GM12801 (cell line): ENCODE data around the gene CMTM5.

ENCODE experiments used
- CTCF ChIP-seq: IDR thresholded peaks from one replicate; pipeline ENCODE4 v1.5.1; 2011; ENCODE audit warnings: control low read depth; ENCODE audit not compliant: insufficient read length; ENCODE audit errors: extremely low read depth

Gene CMTM5

GRCh38 chr14:23409475-23409874 is 32.6 kb downstream of the CMTM5 start:
- no peak for TF ChIP-seq CTCF

- no peak for TF ChIP-seq CTCF
Observed at GRCh38 chr14:23409966-23410635, 33.3 kb downstream of the CMTM5 start.

DNA sequence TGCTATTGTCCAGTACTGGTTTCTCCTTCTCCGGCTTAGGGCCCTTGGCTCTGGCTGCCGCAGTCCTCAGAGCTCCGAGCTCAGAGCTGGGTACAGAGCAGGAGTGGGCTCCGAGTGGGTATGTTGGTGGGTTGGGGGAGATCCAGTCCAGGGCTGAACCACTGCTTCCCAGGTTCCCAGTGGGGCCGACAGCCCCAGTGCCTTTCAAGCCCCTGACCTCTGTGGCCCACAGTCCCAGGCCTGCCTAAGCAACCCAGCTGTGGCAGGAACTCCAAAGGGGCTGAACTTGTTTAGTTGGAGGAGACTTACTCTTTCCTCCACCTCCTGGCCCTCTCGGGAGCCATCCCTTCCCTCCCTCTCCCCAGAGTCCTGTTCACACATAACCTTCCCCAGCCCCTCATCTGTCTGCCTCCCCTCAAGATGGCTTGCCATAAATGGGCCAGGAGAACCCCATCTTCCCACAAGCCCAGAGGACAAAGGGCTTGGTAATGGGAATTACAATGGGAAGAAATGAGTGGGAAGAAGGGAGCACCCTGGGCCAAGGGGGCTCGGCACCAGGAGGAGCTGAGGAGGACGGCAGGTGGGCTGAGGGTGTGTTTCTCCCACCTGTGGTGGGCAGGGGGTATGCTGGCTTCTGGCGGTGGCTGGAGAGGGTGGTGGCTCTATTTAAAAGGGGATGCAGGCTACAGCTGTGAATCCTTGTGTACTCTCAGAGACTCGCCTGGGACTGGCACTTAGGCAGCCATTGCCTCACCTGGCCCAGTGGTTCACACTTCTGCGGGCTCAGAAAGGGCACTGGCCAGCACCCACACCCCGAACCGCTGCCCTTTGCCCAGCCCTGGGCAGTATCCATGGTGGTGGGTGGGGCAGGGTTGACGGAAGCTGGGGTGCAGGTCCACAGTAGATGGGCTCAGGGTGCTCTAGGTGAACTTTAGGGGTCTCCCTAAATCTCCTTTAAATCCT is 35.0 kb downstream of the CMTM5 start:
- TF ChIP-seq CTCF: no peak

DNA sequence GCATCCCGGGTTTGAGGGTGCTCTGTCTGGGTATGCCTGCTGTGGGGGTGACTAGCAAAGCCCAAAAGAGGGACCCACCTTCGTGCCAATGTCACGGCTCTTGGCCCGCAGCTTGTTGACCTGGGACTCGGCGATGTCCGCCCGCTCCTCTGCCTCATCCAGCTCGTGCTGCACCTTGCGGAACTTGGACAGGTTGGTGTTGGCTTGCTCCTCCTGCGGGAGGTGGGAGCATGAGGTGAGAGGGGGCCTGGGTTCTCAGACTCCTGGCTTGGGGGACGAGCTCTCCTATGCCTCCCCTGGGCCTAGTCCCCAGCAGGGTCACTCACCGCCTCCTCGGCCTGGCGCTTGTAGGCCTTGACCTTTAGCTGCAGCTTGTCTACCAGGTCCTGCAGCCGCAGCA is 36.8 kb downstream of the CMTM5 start:
- no peak for TF ChIP-seq CTCF

GRCh38 chr14:23414254-23414653 is 37.4 kb downstream of the CMTM5 start:
- no peak for TF ChIP-seq CTCF

DNA sequence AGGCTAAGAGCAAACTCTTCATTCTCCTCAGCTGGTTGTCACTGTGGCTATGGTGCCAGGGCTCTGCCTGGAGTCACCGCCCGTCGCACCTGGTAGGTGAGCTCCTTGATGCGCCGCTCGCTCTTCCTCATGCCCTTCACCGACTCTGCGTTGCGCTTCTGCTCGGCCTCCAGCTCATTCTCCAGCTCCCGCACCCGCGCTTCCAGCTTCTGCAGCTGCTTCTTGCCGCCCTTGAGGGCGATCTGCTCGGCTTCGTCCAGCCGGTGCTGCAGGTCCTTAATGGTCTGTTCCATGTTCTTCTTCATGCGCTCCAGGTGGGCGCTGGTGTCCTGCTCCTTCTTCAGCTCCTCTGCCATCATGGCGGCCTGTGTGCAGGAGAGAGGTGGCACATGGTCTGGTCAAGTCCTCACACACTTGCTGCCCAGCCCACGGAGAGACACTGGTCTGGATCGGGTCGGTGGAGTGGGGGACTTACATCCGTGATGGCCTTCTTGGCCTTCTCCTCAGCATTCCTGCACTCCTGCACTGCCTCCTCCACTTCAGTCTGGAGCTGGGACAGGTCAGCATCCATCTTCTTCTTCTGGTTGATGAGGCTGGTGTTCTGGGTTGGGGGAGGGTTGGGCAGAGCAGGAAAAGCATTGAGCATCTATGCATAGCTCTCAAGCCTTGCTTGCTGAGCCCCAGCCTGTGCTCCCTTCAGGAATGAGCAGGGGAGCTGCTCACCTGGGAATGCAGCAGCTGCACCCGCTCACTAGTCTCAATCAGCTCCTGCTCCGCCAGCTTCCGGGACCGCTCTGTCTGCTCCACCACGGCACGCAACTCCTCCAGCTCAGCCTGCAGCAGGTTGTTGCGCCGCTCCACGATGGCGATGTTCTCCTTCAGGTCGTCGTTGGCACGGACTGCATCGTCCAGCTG is 38.3 kb downstream of the CMTM5 start:
- TF ChIP-seq CTCF: no peak
